Eye (tissue), 1 donor: ENCODE data around the gene ARHGEF3.

ENCODE experiments used
- DNase-seq: peaks from one replicate; pipeline ENCODE4 v3.0.0-alpha.2; 2015

The ARHGEF3 gene, protein sequence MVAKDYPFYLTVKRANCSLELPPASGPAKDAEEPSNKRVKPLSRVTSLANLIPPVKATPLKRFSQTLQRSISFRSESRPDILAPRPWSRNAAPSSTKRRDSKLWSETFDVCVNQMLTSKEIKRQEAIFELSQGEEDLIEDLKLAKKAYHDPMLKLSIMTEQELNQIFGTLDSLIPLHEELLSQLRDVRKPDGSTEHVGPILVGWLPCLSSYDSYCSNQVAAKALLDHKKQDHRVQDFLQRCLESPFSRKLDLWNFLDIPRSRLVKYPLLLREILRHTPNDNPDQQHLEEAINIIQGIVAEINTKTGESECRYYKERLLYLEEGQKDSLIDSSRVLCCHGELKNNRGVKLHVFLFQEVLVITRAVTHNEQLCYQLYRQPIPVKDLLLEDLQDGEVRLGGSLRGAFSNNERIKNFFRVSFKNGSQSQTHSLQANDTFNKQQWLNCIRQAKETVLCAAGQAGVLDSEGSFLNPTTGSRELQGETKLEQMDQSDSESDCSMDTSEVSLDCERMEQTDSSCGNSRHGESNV

DNA sequence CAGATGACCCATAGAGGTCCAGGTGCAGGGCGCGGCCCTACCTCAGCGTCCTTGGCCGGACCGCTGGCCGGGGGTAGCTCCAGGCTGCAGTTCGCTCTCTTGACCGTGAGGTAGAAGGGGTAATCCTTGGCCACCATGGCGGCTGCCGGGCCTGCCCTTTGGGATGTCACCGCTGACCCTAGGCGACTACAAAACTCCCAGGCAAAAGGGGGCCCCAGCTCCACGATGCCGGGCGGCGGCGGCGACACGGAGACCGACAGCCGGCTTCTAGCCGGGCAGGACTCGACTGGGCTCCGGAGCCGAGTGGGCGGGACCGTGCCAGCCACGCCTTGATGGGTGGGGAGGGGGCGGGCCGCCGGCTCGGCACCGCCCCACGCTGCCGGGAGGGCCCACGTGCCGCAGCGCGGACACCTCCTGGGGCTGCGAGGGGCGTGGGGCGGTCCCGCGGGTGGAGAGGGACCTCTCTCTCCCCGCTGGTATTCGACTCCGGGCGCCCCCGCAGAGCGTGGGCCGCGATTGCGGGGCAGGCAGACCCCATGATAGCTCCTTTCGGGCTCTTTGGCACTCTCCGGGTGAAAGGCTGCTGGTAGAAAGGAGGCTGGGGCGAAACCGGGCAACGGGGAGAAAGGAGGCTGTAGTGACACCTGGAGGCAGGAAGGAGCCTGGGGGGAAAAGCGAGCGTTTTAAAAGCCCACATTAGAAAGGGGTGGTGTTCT, at the start of gene ARHGEF3:
TSS of gene ARHGEF3 (minus strand) at position 288 of the 716 bp plus-strand sequence. CDS start at position 137, 151 bp downstream.
- DNase-seq = peak; percentile 89

DNA sequence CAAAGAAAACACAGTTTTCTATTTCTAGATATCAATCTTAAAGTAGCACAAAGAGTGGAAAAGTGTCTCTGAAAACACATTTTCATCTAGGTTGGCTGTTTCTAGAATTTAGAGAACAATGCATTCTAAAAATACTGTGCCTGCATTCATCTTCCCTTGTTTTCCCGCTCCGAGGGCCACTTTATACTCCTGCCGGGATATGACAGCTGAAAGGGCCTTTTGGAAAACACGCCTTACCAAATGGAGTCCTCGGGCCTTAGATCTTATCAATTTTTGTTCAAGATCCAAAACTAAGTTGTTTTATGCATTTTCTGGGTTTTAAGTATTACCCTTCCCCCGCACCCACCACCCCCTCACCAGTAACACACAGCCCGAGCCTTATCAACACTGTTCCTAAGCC, 47.9 kb upstream of the ARHGEF3 start:
- DNase-seq = no peak

- no peak for DNase-seq
These were observed 43.8 kb upstream of the ARHGEF3 start for GRCh38 chr3:56845505-56845904.

GRCh38 chr3:56844536-56844935, 42.8 kb upstream of the ARHGEF3 start:
- no peak for DNase-seq

- DNase-seq = peak; percentile 54
These were observed 38.3 kb upstream of the ARHGEF3 start for GRCh38 chr3:56839784-56840715.

GRCh38 chr3:56838448-56838847, 36.7 kb upstream of the ARHGEF3 start:
- peak; percentile 52 for DNase-seq

- peak; percentile 95 for DNase-seq
These were observed 35.6 kb upstream of the ARHGEF3 start for GRCh38 chr3:56837196-56837955.

GRCh38 chr3:56836276-56837163, 34.8 kb upstream of the ARHGEF3 start:
- DNase-seq = no peak

GRCh38 chr3:56835650-56836227, 34.0 kb upstream of the ARHGEF3 start:
- DNase-seq = no peak

DNA sequence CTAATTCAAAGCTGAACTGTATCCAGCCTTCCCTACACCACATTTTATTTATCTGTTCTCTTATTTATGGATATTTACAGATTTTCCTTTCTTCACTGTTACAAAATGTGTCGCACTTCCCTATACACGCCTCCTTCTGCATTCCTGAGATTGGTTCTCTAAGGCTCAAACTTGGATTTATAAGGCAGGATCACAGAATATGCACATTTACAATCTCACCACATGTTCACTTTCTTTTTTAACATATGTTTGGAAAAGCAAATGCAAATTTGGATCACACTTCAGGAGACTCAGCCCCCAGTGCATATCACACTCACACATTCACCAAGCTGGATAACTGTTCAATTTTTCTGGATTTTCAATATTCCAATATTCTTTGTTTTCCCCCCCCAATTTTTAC, 31.8 kb upstream of the ARHGEF3 start:
- no peak for DNase-seq

DNA sequence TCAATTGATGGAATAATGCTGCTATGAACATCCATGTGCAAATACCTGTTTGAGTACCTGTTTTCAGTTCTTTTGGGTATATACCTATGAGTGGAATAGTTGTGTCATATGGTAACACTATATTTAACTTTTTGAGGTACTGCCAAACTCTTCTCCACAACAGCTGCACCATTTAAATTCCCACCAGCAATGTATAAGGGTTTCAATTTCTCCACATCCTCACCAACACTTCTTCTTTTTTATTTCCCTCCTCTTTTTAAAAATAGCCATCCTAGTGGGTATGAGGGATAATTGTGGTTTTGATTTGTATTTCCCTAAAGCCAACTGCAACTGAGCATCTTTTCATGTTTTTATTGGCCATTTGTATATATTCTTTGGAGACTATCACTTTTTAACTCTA, 31.3 kb upstream of the ARHGEF3 start:
- DNase-seq = no peak

DNA sequence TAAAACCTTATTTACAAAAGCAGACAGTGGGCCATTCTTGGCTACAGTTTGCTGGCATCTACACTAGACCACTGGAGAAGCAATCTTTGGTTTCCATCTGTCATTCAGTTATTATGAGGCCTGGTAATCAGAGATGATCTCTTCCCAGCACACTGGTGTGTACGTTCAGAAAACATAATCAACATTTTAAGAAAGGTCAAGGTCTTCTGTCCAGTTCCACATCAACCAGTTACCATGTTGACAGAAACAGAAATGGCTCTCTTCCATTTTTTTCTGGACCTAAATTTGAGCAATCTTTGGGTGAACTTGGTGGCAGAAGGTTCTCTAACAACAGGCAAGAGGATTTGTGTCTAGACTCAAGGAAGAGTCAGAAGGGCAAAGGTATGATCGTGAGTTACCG, 29.8 kb upstream of the ARHGEF3 start:
- no peak for DNase-seq

DNA sequence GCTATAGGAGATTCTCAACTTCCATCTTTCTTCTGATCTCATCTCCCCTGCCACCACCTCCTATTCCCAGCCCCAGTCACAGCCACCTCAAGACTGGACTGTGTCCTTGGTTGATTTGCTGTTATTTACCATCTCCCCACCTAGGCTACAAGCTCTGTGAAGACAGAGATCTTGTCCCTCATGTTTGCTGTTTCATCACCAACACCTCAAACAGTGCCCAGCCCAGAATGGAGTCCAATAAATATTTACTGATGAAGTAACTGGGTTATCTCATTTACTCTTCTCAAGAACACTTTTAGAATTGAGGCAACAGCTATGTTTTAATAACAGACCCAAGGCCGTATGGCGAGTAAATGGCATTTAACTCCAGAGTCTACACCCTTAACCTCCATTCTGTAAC, 29.1 kb upstream of the ARHGEF3 start:
- DNase-seq = no peak

GRCh38 chr3:56829533-56829932, 27.8 kb upstream of the ARHGEF3 start:
- no peak for DNase-seq

DNA sequence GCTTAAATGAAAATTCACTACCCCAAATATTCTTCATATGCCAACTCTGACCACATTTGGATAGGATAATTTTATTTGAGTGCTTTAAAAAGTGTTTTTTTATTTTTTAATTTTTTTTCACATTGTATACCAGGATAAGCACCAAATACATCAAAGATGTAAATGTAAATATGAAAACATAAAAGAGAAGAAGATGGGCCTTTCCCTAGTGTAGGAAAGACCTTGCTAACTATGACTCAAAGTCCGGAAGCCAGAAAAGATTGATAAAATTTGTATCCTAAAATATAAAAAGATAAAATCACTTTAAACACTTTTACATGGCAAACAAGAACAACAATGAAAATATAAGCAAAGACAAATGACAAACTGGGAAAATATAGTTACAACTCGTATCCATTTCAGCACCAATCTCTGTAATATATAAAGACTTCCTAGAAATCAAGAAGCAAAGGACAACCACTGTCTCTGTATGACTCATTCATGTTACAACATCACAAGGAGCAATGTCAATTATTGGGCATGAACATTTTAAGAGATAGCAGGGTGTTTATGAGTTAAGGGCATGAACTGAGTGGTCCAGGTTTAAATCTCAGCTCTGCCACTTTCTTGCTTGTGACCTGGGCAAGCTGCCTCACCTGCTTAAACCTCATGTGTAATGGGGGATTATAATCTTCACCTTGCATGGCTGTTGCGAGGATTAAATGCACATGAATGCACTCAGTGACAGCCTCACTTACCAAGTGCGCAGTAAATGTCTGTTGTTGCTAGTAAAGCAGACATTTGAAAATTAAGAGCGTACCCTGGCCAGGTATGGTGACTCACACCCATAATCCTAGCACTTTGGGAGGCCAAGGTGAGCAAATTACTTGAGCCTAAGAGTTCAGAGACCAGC, 25.3 kb upstream of the ARHGEF3 start:
- no peak for DNase-seq

- peak; percentile 66 for DNase-seq
These were observed 24.1 kb upstream of the ARHGEF3 start for GRCh38 chr3:56825567-56826438.

DNA sequence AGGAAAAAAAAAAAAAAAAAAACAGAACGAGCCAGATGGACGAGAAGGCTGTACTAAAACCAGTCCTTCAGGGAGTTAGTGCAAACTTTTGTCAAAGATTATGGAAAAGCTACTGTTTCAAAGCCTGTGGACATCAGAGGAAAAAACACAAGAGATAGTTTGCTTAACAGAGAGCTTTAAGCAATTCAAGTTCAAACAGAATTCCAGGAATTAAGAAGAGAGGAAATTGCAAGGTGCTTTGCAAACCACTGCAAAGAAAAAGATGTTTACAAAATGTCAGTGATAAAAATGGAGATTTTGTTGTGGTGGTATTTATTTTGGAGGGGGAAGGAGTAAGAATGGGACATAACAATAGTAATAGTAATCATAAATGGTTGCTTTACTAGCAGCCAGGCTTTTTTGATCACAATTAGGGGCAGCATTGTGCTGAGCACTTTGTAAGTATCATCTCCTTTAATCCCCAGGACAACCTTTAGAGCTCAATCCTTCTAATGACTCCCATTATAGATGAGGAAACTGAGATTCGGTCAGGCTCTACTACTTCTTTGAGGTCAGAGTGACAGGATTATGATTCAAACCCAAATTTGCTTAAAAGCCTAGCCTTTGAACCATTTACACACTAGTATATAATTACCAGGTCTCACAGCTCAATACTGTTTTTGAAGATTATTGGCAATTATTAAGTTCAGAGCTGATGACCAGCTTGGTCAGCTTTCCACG, 22.4 kb upstream of the ARHGEF3 start:
- DNase-seq = no peak

GRCh38 chr3:56823421-56823926, 21.7 kb upstream of the ARHGEF3 start:
- DNase-seq = no peak
